Measurements from ENCODE around the gene UBE2R2.

Gene UBE2R2

DNA sequence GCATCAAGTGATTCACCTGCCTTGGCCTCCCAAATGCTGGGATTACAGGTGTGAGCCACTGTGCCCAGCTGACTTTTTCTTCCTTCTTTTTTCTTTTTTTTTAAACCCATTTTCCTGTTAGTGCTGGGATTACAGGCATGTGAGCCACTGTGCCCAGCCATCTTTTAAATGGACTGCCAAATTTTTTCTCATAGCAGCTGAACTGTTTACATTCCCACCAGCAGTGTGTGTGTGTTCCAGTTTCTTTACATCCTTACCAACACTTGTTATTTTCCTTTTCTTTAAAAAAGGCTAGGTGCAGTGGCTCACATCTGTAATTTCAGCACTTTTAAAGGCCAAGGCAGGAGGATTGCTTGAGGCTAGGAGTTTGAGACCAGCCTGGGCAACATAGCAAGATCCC, 76.9 kb downstream of the UBE2R2 start:
- TF ChIP-seq, protein P1, sequence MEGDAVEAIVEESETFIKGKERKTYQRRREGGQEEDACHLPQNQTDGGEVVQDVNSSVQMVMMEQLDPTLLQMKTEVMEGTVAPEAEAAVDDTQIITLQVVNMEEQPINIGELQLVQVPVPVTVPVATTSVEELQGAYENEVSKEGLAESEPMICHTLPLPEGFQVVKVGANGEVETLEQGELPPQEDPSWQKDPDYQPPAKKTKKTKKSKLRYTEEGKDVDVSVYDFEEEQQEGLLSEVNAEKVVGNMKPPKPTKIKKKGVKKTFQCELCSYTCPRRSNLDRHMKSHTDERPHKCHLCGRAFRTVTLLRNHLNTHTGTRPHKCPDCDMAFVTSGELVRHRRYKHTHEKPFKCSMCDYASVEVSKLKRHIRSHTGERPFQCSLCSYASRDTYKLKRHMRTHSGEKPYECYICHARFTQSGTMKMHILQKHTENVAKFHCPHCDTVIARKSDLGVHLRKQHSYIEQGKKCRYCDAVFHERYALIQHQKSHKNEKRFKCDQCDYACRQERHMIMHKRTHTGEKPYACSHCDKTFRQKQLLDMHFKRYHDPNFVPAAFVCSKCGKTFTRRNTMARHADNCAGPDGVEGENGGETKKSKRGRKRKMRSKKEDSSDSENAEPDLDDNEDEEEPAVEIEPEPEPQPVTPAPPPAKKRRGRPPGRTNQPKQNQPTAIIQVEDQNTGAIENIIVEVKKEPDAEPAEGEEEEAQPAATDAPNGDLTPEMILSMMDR (conservative IDR thresholded peaks at IDR 0.05; ENCODE audit: low read length): no peak
- no peak for DNase-seq (ENCODE audit: low read depth)
- H3K4me3 ChIP-seq (ENCODE audit: low read length): no peak overlapping the region

- TF ChIP-seq, protein P1 (conservative IDR thresholded peaks at IDR 0.05; ENCODE audit: low read length): no peak
- DNase-seq (ENCODE audit: low read depth): no peak
- no peak overlapping the region for H3K4me3 ChIP-seq (ENCODE audit: low read length)
These were observed 77.4 kb downstream of the UBE2R2 start for GRCh38 chr9:33894316-33894715.

DNA sequence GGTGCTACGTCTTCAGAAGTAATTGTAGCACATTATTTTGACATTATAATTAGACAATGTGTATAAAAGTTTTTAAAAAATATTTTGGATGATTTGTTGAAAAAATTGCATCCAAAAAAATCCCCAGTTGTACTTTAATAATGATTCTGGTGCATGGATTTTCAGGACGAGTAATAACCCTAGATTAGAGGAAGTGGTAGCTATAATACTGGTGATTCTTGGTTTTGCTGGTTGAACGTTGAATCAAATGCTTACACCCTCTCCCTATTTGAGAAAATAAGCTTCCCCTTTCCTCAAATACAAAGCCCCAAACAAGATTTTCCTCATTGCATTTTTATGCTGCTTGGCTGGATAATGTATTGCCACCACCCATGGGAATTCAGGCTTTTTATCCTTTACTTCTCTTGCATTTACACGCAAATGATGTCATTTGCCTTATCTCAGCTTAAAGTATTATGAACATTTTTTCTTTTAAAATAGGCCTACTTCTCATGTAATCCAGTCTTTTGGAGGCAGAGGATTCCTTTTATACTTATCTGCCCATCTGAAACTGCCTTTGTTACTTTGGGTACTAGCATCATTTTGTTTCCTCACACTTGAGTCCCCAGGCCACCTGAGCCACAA, 86.3 kb downstream of the UBE2R2 start:
- no peak overlapping the region for H3K4me3 ChIP-seq (ENCODE audit: low read length)
- TF ChIP-seq, protein P1 (conservative IDR thresholded peaks at IDR 0.05; ENCODE audit: low read length): no peak
- DNase-seq (ENCODE audit: low read depth): no peak

DNA sequence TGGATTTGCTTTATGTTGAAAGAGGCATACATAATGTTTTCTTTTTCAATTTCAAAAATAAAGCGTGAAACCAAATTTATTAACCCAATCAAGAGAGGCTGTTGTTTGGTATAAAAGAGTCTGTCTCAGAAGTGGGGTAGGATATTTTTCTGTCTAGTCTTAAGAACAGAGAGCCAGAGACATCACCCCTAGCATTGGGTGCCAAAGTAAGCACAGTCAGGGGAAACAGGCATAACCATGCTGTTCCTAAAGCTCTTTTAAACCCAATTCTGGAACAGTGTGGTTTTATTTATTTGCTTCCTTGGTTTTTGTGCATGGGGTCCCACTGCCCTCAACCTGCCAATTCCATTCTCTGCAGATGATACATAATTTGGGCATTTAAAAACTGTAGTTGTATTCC, 88.2 kb downstream of the UBE2R2 start:
- TF ChIP-seq, protein P1 (conservative IDR thresholded peaks at IDR 0.05; ENCODE audit: low read length): no peak
- no peak for DNase-seq (ENCODE audit: low read depth)
- no peak overlapping the region for H3K4me3 ChIP-seq (ENCODE audit: low read length)

DNA sequence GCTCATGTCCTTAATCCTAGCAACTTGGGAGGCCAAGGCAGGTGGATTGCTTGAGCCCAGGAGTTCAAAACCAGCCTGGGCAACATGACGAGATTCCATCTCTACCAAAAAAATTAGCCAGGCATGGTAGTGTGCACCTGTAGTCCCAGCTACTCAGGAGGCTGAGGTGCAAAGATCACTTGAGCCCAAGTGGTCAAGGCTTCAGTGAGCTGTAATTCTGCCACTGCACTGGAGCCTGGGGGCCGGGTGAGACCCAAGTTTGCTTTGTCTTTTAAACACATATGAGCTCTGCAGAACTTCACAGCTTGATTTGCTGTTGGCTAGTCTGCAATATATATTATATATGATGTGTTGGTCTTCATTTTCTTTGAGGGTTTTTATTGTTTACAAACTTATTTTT, 89.8 kb downstream of the UBE2R2 start:
- H3K4me3 ChIP-seq (ENCODE audit: low read length): no peak overlapping the region
- TF ChIP-seq, protein P1 (conservative IDR thresholded peaks at IDR 0.05; ENCODE audit: low read length): no peak
- no peak for DNase-seq (ENCODE audit: low read depth)

DNA sequence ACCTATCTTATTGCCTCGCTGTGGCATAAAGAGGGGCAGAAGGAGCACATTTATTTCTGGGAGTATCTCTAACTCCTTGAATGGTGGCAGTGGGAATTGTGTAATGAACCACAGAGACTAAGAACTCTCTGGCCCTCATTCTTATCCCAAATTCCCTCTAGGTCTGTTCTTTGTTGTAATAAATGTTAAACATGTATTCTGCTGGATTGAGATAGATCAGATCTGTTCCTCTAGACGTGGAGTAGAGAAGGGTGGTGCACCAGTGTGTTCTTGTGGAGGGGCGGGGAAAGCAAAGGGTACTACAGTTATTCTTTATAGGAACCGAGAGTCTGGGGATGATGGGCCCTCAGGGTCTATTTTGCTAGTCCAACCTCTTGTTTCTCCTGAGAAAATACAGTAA, 90.4 kb downstream of the UBE2R2 start:
- DNase-seq (ENCODE audit: low read depth): no peak
- H3K4me3 ChIP-seq (ENCODE audit: low read length): no peak overlapping the region
- TF ChIP-seq, protein P1 (conservative IDR thresholded peaks at IDR 0.05; ENCODE audit: low read length): no peak

DNA sequence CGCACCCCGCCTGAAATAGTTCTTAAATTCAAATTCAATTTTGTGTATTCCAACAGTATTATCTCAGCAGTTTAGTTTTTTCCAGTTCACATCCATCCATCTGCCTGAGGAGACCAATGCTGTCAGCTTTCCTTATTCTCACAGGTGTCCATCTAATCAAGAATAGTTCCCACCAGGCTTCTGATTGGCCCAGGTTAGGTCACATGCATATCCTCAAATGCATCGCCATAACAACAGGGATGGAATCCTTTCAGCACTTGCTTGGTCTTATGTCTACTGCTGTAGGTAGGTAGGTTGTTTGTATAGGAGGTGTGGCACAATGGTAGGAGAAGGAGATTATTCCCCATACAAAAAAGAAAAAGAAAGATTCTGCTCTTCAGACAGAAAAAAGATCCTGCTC, 91.2 kb downstream of the UBE2R2 start:
- no peak for DNase-seq (ENCODE audit: low read depth)
- no peak overlapping the region for H3K4me3 ChIP-seq (ENCODE audit: low read length)
- TF ChIP-seq, protein P1 (conservative IDR thresholded peaks at IDR 0.05; ENCODE audit: low read length): no peak
